ENCODE data around the gene EBF3.
"Not testable (repeated sequence)": the region's sequence is repeated elsewhere in the genome, so short reads cannot be mapped to it uniquely, and the experiment has no call there.

Gene EBF3

GRCh38 chr10:129929343-129930292 is 34.5 kb downstream of the EBF3 start:
- in situ Hi-C loops (cut with MboI; ENCODE audit: low sequenced_read_pairs) = no loop called here

GRCh38 chr10:129927351-129928120 is 36.5 kb downstream of the EBF3 start:
- in situ Hi-C loops (cut with MboI; ENCODE audit: low sequenced_read_pairs) = no loop called here

DNA sequence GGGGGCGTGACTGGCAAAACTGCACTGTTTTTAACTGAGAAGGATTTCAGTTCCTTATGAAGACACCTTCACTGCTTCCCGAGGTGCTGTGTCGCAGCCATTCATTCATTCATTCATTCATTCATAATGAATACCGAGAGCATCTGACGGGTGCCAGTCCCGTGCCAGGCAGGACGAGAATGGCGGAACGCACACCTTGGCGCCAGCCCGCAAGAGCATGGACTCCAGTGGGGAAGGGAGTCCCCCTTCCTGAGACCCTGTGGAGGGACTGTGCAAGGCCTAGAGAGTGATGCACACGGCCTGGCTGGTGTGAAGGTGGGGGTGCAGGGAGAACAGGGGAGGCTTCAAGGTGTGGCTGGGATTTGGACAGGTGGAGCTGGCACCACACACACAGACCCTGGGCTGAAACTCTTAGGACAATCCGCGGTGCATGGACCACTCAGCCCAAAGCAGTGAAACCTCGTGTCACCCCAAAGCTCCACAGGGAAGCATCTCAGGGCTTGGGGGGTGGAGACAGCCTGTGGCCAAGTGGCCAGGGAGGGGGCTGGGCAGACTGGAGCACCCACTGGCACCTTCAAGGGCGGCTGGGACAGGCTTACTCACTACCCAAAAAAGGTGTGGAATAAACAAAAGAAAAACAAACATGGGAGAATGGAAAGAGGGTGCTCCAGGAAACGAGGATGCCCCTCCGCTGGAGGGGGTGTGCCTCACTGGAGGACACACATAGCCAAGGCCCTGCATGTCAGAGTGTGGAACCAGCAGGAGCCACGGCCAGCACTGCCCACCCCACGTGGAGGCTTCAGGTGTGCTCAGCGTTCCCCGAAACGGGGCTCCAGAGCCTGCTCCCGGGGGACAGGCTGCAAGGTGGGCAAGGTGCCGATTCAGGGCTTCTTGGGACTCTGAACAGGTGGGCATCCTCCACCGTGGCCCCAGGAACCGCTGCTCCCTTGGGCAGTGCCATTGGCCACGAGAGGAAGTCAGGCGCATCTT is 37.7 kb downstream of the EBF3 start:
- in situ Hi-C loops (cut with MboI; ENCODE audit: low sequenced_read_pairs) = no loop called here

- in situ Hi-C loops (cut with MboI; ENCODE audit: low sequenced_read_pairs) = no loop called here
Measured at GRCh38 chr10:129924375-129925085, 39.5 kb downstream of the EBF3 start.

DNA sequence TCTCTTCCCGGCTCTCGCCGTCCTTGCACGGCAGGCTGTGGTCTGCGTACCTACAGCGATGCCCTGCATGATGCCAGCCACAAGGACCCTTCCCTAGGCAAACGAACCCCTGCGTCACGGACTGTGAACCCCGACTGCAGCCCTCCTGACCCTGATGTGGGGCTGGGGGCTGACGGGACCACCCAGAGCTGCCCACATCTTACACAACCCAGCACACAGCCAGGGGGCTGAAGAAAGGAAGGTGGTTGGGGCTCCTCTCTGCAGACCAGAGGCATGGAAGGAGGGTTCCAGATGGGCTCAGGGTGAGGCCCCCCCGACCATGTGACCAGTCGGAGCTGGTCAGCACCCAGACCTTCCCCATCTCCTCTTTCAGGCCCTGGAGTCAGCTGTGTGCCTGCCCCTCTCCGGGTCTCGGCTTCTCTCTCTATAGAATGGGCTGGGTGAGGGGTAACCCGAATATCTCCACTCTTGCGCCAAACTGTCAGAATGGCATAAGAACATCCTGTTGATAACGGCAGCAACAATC is 41.4 kb downstream of the EBF3 start:
- in situ Hi-C loops (cut with MboI; ENCODE audit: low sequenced_read_pairs) = no loop called here

GRCh38 chr10:129921801-129922597 is 42.1 kb downstream of the EBF3 start:
- in situ Hi-C loops (cut with MboI; ENCODE audit: low sequenced_read_pairs) = no loop called here

DNA sequence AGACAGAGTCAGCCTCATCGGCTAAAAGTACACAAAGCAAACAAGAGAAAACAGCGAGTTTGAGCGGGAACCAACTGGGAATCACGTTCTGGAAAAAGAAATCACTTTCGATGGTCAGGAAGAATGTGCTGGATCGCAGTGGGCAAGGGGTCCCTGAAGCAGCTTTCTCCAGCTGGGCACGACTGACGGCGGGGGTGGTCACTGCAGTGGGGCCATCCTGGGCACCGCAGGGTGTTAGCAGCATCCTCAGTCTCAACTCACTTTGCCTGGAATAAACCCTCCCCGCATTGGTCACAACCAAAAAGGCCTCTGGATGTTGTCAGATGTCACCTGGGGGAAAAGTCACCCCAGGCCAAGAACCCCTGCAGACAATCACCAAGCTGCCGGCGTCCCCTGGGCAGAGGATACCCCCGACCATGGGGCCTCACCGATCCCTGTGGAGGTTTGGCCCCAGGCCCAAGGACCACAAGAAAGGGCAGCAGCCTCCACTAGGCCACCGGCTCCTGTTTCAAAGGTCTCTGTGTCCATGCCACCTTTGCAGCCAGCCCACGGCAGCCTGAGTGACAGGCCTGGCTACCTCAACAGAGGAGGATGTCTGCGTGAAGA is 42.9 kb downstream of the EBF3 start:
- in situ Hi-C loops (cut with MboI; ENCODE audit: low sequenced_read_pairs) = no loop called here

DNA sequence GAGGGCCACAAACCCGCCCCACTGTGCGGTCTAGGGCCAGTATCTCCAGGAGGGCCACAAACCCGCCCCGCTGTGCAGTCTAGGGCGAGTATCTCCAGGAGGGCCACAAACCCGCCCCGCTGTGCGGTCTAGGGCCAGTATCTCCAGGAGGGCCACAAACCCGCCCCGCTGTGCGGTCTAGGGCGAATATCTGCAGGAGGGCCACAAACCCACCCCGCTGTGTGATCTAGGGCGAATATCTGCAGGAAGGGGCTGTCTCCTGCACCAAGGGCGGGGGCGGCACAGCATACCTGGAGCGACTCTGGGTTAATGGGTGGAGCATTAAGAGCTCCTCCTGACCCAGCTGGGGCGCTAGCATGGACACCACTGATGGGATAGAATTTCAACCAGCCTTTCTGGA is 43.9 kb downstream of the EBF3 start:
- in situ Hi-C loops (cut with MboI; ENCODE audit: low sequenced_read_pairs) = not testable (repeated sequence)

DNA sequence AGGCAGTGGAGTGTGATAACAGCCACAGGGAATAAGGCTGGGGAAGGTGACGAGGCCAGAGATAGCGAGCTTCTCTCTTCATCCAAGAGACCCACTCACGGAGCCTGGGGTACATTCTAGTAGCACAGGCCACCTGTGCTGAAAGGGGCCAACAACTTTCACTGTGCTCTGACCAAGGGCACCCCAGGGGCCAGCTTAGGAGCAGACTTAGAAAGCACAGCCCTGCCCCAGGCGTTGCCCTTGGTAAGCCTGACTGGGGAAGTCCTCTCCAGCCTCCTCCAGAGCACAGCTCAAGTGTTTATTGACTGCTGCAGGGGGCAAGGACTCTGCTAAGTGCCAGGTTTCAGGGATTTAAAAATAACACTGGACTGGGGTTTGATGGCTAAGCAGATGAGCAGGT is 44.7 kb downstream of the EBF3 start:
- in situ Hi-C loops (cut with MboI; ENCODE audit: low sequenced_read_pairs) = no loop called here

- in situ Hi-C loops (cut with MboI; ENCODE audit: low sequenced_read_pairs) = no loop called here
Measured at GRCh38 chr10:129918836-129919235, 45.2 kb downstream of the EBF3 start.

DNA sequence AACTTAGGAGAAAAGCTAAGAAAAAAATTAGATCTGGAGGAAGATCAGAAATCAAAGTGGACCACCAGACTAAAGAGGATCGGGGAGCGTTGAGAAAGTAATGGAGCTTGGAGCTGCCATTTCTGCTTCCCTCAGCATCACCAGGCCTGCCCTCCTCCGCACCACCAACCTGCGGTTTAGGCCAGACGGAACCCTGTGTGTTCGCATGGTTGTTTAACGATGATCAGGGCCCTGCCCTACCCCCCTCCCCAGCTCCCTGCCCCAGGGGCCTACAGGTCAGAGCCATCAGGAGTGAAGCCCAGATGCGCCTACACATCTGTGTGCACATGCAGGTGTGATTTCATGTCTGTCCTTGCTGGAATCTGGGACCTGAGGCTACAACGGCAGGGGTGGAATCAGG is 45.7 kb downstream of the EBF3 start:
- in situ Hi-C loops (cut with MboI; ENCODE audit: low sequenced_read_pairs) = no loop called here

DNA sequence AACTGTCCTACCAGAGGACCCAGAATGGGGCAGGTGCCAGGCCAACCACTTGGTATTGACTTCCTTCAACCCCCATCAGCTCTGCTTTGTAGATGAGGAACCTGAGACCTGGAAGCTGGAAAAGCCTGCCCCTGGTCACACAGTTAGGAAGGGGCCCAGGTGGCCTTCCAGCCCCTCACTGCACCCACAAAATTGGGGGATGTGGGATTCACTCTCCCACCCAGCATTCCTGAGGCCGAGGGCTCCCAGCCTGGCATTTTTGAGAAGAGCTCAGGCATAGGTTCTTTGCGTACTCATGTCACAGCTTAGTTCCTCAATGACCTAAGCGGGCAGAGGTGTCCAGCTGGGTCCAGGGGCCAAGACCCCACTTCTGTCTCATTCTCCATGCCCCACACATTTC is 46.1 kb downstream of the EBF3 start:
- in situ Hi-C loops (cut with MboI; ENCODE audit: low sequenced_read_pairs) = no loop called here

GRCh38 chr10:129916506-129916995 is 47.5 kb downstream of the EBF3 start:
- in situ Hi-C loops (cut with MboI; ENCODE audit: low sequenced_read_pairs) = no loop called here

- in situ Hi-C loops (cut with MboI; ENCODE audit: low sequenced_read_pairs) = no loop called here
Measured at GRCh38 chr10:129915526-129916378, 48.3 kb downstream of the EBF3 start.

DNA sequence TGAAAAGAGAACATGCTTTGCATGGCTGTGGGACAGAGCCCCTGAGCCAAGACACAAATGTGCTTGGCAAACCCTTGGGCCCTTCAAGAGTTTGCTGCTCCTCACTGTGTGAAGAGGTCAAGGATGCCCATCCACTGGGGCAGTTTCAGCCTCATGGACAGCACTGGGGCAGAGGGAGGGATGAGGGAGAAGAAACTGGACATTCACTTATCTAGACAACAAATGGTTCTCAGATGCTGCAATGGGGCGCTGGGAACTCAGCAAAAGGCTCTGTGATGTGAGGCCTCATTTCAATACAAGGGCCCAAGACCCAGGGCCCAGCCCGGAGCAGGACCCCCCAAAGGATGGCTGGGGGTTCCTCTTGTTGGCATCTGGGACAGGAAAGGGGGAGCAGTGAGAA is 49.1 kb downstream of the EBF3 start:
- in situ Hi-C loops (cut with MboI; ENCODE audit: low sequenced_read_pairs) = no loop called here

GRCh38 chr10:129914153-129914855 is 49.8 kb downstream of the EBF3 start:
- in situ Hi-C loops (cut with MboI; ENCODE audit: low sequenced_read_pairs) = no loop called here

All from hTERT RPE-1 (cell line).